ENCODE data around the gene SIRPA. TPM values are rescaled to one million over a fixed set of nuclear protein-coding genes. Genes with fewer than 3 reads are reported as not detected.

The SIRPA gene
- total RNA-seq, 2 experiments from 2014 or later, result 0.04 TPM; not detected in 1

- ChIA-PET CTCF (no interaction called here), POLR2A (no interaction called here)
Measured at GRCh38 chr20:1868856-1869255, 26.4 kb upstream of the SIRPA start.

DNA sequence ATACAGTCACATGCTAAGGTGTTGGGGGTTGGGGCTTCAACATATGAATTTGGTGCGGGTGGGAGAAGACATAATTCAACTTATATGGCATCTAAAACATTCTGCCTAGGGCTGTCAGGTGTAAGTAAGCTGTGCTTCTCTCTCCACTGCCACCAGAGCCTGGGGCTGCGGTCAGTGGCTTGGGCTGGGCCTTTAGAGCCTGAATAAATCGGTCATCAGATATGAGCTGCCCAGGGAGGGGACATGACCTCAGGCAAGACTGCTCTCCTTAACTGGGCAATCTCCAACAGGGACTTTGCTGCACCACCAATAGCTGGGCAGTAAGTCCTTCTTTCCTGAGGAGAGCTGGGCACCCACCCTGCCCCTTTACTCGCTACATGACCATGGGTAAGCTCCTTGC is 24.9 kb upstream of the SIRPA start:
- POLR2A ChIA-PET, result no interaction called here
- CTCF ChIA-PET, result no interaction called here

- ChIA-PET POLR2A (no interaction called here), CTCF (no interaction called here)
Measured at GRCh38 chr20:1870792-1871550, 24.2 kb upstream of the SIRPA start.

DNA sequence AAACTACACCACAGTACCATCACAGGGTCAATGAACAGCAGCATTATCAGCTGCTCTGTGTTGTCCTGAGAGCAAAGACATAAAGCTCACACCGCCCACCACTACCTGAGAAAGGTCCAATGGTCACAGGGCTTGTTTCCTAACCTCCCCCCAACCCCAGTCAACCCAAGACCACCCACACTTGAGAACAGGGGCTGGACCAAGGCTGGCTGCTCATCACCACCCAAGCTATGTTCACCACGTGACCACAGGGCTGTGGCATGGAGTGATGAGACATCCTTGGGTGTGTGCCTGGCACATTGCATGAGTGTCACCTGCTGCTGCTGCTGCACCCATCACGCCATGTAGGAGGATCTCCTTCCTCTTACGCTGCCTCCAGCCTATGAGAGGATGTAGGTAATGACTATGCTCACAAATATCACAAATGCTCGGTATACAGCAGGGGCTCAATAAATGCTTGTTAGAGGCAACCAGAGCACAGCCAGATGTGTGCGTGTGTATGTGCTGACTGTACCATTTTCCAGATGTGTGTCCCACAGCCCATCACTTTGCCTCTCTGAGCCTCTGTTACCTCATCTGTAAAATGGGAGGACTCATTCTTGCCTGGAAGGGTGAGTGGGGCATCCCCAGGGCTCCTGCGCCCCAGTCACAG is 23.3 kb upstream of the SIRPA start:
- POLR2A ChIA-PET, result no interaction called here
- CTCF ChIA-PET, result no interaction called here

DNA sequence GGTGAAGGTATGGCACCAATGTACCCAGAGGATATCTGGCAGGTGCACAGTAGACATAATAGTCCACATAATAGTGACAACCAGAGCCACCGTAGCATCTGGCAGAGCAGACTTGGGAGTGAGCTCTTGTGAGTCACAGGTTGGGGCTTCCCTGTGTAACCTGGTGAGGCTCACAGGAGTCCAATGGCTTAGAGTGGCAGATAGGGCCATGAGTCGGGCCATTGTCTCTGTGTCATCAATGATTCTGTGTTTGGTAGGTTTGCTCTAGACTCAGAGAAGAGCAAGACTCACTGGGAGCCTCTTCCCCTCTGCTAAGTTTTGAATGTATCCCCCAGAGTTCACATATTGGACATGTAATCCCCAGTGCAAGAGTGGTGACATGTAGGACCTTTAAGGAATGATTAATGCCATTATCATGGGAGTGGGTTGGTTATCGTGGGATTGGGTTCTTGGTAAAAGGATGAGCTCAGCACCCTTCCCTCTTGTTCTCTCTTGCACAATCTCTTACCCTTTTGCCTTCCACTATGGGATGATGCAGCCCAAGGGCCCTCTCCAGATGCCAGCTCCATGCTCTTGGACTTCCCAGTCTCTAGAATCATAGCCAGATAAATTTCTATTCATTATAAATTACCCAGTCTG is 22.6 kb upstream of the SIRPA start:
- CTCF ChIA-PET, result no interaction called here

DNA sequence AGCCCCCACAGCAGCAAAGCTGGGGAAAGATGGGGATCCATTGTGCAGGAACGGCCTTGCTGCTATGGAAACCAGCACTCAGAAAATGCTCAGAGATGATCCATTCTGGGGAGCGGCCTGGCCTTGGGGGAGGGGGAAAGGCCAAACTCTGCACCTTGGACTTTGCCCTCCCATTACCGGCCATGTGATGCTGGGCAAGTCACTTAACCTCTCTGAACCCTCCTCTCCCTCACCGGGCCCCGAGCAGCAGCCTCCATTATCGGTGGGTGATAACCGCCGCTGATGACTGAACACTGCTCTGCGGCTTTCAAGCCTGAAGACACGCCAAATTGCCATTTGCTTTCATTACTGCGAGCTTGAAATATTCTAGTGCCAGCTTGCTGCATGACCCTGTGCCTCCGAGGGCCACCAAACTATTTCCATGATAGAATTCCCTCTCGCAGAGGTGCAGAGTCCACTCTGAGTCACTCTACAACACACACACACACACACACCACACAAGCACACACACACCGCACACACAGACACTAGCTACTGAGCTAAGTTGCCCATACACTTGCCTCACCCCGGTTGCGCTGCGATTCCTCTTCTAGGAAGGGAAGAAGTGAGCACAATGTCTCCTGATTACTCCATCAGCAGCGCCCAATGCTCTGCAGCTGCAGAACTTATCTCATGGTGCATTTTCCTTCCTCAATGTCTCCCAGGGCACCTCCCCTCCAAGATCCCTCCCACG is 20.6 kb upstream of the SIRPA start:
- ChIA-PET CTCF (no interaction called here), POLR2A (no interaction called here)

More for the DNA sequence above, 22.6 kb upstream of the SIRPA start:
- POLR2A ChIA-PET, result no interaction called here

DNA sequence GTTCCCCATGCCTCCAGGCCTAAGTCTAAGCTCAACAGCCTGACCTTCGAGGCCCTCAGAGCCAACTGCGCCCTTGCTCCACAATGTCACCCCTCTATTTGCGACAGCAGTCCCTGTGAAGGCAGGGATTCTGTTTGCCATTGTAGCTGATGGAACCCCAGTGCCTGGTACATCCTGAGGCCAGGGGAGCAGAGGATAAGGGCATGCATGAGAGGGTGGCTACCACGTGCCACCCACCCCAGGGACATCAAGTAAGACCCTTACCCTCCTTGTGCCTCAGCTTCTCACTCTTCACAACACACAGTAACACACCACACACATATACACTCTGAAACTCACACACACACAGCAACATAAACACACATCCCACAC is 20.0 kb upstream of the SIRPA start:
- POLR2A ChIA-PET, result no interaction called here
- CTCF ChIA-PET, result no interaction called here

- ChIA-PET CTCF (no interaction called here), POLR2A (no interaction called here)
Measured at GRCh38 chr20:1875762-1876161, 19.4 kb upstream of the SIRPA start.

GRCh38 chr20:1876217-1876921 is 18.8 kb upstream of the SIRPA start:
- POLR2A ChIA-PET, result no interaction called here
- CTCF ChIA-PET, result no interaction called here

DNA sequence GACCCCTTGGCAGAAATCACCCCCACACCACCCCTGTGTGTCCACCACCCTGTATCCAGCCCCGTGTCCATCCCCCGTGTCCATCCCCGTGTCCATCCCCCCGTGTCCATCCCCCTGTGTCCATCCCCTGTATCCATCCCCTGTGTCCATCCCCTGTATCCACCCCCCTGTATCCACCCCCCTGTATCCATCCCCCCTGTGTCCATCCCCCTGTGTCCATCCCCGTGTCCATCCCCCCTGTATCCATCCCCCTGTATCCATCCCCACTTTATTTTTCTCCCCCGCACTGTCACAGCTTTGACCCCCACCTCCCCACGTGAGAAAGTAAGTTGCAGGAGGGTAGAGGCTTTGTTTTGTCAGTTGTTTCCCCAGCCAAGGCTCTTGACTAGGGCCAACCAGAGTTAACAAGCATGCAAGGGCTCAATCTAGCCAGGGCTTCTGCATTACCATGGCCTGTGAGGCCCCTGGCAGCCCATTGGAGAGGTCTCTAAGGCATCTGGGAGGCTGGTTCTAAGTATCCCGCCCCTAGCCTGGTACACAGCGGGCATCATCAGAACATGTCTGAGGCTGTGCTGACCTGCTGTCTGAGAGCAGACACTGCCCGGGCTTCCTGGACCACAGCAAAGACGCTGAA is 18.1 kb upstream of the SIRPA start:
- CTCF ChIA-PET, result no interaction called here
- POLR2A ChIA-PET, result no interaction called here

DNA sequence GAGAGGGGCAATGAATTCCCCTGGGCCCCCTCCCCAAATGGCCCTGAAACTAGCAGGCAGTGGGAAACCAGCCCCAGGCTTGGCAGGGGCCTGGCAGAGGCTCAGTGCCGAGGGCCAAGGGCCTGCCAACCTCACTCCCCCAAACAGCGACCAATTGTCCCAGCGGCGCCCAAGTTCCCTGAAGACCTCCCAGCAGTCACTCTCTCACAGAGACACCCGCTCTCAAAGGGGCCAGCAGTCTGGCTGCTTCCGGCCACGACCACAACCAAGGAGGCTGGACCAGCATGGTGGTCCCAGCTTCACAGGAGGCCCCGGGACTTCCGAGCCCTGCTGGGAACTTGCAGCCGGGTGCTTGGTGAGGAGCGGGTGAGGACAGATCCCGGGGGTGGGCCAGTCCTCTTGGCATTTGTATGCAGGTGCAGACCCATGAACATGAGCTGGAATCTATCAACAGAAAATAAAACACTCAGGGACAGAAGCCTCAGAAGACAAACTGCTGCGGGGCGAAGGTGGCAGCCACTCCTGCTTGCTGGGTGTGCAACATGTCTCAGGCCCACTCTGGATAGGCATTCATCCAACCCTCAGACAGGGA is 17.5 kb upstream of the SIRPA start:
- ChIA-PET POLR2A (no interaction called here), CTCF (no interaction called here)

DNA sequence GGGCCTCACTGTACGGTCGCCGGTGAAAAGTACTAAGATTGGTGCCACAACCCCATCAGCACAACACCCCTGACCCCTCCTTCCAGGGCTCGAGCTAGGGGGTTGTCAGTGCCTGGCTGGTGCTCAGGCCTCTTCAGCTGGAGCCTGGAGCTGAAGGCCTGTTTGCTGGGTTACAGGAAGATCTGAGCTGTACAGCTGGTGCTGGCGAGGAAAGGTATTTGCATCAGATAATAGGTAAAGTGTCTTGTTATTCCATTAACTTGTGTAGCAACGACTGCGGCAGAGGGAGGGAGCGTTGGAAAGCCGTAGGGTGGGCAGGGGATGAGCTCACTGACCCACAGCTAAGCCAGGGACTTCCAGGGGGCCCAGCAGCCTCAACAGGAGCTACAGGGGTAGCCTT is 15.8 kb upstream of the SIRPA start:
- CTCF ChIA-PET, result no interaction called here
- POLR2A ChIA-PET, result no interaction called here

GRCh38 chr20:1879934-1880333 is 15.3 kb upstream of the SIRPA start:
- ChIA-PET POLR2A (no interaction called here), CTCF (no interaction called here)

GRCh38 chr20:1880529-1881239 is 14.5 kb upstream of the SIRPA start:
- CTCF ChIA-PET, result no interaction called here
- POLR2A ChIA-PET, result no interaction called here

DNA sequence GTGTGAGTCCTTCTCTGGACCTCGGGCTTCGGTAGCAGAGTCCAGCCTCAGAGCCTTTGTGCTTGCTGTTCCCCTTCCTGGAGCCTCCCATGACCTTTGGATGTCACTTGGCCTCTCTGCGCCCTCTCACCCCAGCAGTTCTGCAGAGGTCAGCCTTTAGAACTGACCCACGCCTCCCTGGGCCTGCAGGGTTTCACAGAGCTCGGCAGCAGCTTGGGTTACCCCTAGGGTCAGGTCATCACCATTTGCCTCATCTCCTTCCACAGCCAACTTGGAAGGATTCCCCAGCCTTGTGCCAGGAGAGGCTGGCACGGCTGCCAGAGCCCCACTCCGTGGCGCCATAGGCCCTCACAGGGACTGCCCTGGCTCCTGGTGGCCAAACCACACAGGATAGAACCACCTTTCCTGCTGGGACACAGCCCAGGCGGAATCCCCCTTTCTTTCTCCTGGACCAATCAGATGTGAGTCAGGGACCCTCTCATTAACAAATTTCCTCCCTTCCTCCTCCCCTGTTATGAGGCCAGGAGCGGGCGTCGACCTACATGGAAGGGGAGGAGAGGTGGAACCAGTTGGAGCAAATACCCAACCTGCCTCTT is 13.9 kb upstream of the SIRPA start:
- ChIA-PET CTCF (no interaction called here), POLR2A (no interaction called here)

DNA sequence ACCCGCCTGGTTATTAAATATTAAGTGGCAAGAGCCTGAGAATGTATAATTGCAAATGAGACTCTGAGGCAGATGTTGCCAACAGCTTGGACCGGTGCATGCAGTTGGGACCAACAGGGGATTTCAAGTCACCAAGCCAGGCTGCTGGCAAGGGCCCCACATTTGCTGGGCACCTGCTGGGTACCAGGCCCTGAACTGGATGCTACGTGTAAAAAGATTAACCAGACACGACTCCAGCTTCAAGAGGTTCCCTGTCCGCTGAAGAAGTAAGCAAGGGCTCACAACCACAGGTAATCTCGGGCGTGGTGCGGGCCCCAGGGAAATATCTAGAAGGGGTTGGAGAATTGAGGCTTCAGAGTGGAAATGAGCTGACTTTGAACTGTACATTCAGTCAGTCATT is 13.2 kb upstream of the SIRPA start:
- ChIA-PET CTCF (no interaction called here), POLR2A (no interaction called here)

DNA sequence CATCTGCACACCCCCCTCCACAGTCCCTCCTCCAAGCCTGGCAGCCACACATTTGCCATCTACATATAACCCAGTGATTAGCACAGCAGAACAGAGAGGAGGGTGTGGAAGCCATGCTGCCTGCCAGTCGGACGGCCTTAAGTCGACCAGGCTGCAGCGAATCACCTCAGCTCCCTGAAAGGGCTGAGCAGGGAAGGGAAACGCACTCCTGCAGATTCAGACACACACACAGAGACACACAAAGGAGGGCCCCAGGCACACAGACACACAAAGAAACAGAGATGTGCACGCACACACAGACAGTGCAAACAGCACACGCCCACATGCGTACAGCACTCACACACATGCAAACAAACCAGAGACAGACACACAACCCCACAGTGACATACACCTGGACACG is 11.2 kb upstream of the SIRPA start:
- ChIA-PET CTCF (no interaction called here), POLR2A (no interaction called here)

DNA sequence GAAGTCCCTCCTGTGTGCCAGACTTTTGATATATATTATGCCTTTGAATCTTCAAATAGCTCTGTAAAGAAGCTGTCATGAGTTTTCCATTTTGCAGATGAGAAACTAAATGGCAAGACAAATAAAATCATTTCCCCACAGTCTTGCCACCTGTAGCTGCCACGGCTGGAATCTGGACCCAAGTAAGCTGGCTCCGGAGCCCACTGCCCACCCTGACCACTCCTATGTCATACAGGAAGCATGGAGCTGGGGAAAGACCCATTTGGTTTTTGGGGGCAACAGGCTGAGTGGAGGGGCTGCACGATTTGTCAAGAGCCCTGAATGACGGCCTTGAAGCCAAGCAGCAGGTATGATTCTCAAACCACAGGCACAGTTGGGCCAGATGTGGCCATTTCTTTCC is 10.0 kb upstream of the SIRPA start:
- CTCF ChIA-PET, result no interaction called here
- POLR2A ChIA-PET, result no interaction called here

Measured in activated CD8-positive, alpha-beta memory T cell treated with anti-CD3 and anti-CD28 coated beads for 36 hours (primary cell).